ENCODE results near the gene MTG2. TPM values are rescaled to one million over a fixed set of nuclear protein-coding genes. Genes with fewer than 3 reads are reported as not detected.

The MTG2 gene
- total and polyA plus RNA-seq, 2 of the 13 experiments (the other 11 are each of a cell fraction or from before 2014, with no cell fraction given) = 20.4 to 37.8 TPM

- 0 out of 2 replicates have a peak, but pooled peaks have one; percentile 64 for TF ChIP-seq ZNF704 (CRISPR knock-in tag; IDR thresholded peaks at IDR 0.05; ENCODE audit: borderline replicate concordance)
- 0 out of 2 replicates have a peak, but pooled peaks have one; percentile 77 for TF ChIP-seq ZNF713 (CRISPR knock-in tag; IDR thresholded peaks at IDR 0.05)
- TF ChIP-seq TFAP4 (IDR thresholded peaks at IDR 0.05; ENCODE audit: borderline replicate concordance, low read depth) = no peak
- peak; percentile 50; the same call in 1 of the 2 replicates for TF ChIP-seq SP4 (CRISPR knock-in tag; IDR thresholded peaks at IDR 0.05)
- no peak for TF ChIP-seq ZNF34 (CRISPR knock-in tag; IDR thresholded peaks at IDR 0.05; ENCODE audit: borderline replicate concordance)
- TF ChIP-seq SALL1 (CRISPR knock-in tag; IDR thresholded peaks at IDR 0.05) = no peak
- TF ChIP-seq PRDM10 (CRISPR knock-in tag; IDR thresholded peaks at IDR 0.05; ENCODE audit: low read depth) = no peak
- TF ChIP-seq ZNF282 (IDR thresholded peaks at IDR 0.05; ENCODE audit: partially characterized antibody) = no peak
- no peak for TF ChIP-seq LCORL (IDR thresholded peaks at IDR 0.05)
- TF ChIP-seq LCORL (CRISPR knock-in tag; IDR thresholded peaks at IDR 0.05) = no peak
- TF ChIP-seq ZIK1 (CRISPR knock-in tag; IDR thresholded peaks at IDR 0.05; ENCODE audit: borderline replicate concordance, low read depth) = no peak
- TF ChIP-seq HOXA7 (CRISPR knock-in tag; IDR thresholded peaks at IDR 0.05) = no peak
- 0 out of 2 replicates have a peak, but pooled peaks have one; percentile 3 for TF ChIP-seq MXD3 (CRISPR knock-in tag; IDR thresholded peaks at IDR 0.05)
- TF ChIP-seq ZNF615 (CRISPR knock-in tag; IDR thresholded peaks at IDR 0.05; ENCODE audit: borderline replicate concordance) = no peak
- no peak for TF ChIP-seq ZNF652 (CRISPR knock-in tag; IDR thresholded peaks at IDR 0.05; ENCODE audit: borderline replicate concordance, low read depth)
- no peak for TF ChIP-seq ZFP1 (CRISPR knock-in tag; IDR thresholded peaks at IDR 0.05)
- TF ChIP-seq PRDM15 (CRISPR knock-in tag; IDR thresholded peaks at IDR 0.05) = no peak
Measured at GRCh38 chr20:62220666-62221568, 38.1 kb downstream of the MTG2 start (continued).

All from HepG2 (cell line).